H1 (cell line): Measurements from ENCODE around the gene WAC. TPM values are rescaled to one million over a fixed set of nuclear protein-coding genes. Genes with fewer than 3 reads are reported as not detected.

Experiments
- CTCF ChIA-PET: fragments of 300-600 bp; sonication (Branson Sonifier 250); formaldehyde crosslinking; loops from one replicate; lab custom pipeline; 2021; ENCODE audit not compliant: partially characterized antibody; lab: Charles Lee
- POLR2A ChIA-PET: fragments of 300-600 bp; sonication (Branson Sonifier 250); formaldehyde crosslinking; loops from one replicate; lab custom pipeline; 2021; ENCODE audit warnings: inconsistent platforms; ENCODE audit not compliant: partially characterized antibody; lab: Charles Lee
- DNase-seq, 2 experiments: peaks; one replicate each; pipeline versions ENCODE4 v3.0.0 to v3.0.0-alpha.2; 2010 to 2022; ENCODE audit warnings: low spot score in 2 of 2, low read depth in 1 of 2, mixed read lengths in 1 of 2
- FAIRE-seq: peaks from 2 replicates; lab custom pipeline; 2011; peaks lifted over from hg19 to GRCh38; lab: Jason Lieb, UNC
- H2AFZ ChIP-seq: 2 replicates; pipeline ENCODE4 v1.8.1; 2012; ENCODE audit warnings: low read length, inconsistent platforms
- H2AK5ac ChIP-seq: 2 replicates; pipeline ENCODE4 v1.6.1; 2013; ENCODE audit warnings: low read depth, low read length
- H2BK120ac ChIP-seq: replicated peaks from 2 replicates; pipeline ENCODE3; 2013; ENCODE audit warnings: low read depth, low read length, inconsistent platforms
- H2BK12ac ChIP-seq: 2 replicates; pipeline ENCODE4 v1.6.1; 2013; ENCODE audit warnings: low read depth, low read length
- H2BK15ac ChIP-seq: 2 replicates; pipeline ENCODE4 v1.6.1; 2013; ENCODE audit warnings: low read length
- H2BK20ac ChIP-seq: 2 replicates; pipeline ENCODE4 v1.6.1; 2013; ENCODE audit warnings: low read length
- H2BK5ac ChIP-seq: 2 replicates; pipeline ENCODE4 v1.6.1; 2013; ENCODE audit warnings: low read depth, low read length
- H3K14ac ChIP-seq: 2 replicates; pipeline ENCODE4 v1.6.1; 2013; ENCODE audit warnings: inconsistent platforms; ENCODE audit not compliant: insufficient read length
- H3K18ac ChIP-seq: 2 replicates; pipeline ENCODE4 v1.6.1; 2013; ENCODE audit warnings: low read length; ENCODE audit errors: extremely low read depth
- H3K23ac ChIP-seq: 2 replicates; pipeline ENCODE4 v1.6.1; 2013; ENCODE audit warnings: inconsistent platforms; ENCODE audit not compliant: insufficient read length
- H3K23me2 ChIP-seq: 2 replicates; pipeline ENCODE4 v1.6.1; 2013; ENCODE audit warnings: low read depth, low read length
- H3K27ac ChIP-seq: 2 replicates; pipeline ENCODE4 v1.6.1; 2011; ENCODE audit warnings: low read depth, low read length, inconsistent platforms
- H3K27me3 ChIP-seq, 4 experiments: replicated peaks in 1 of 4; 1 replicate in 1 of 4; 2 replicates in 3 of 4; pipeline versions ENCODE4 v1.6.1 to v1.8.1; 2011 to 2013; ENCODE audit warnings: low read length in 3 of 4, mild to moderate bottlenecking in 3 of 4, inconsistent platforms in 2 of 4, mixed read lengths in 2 of 4, moderate library complexity in 1 of 4; ENCODE audit not compliant: control insufficient read depth in 3 of 4, insufficient read depth in 3 of 4; ENCODE audit errors: extremely low read depth in 1 of 4
- H3K36me3 ChIP-seq, 4 experiments: 2 replicates each; pipeline versions ENCODE4 v1.6.1 to v1.8.1; 2011 to 2013; ENCODE audit warnings: mild to moderate bottlenecking in 4 of 4, low read length in 3 of 4, moderate library complexity in 2 of 4, control low read depth in 1 of 4, inconsistent platforms in 1 of 4; ENCODE audit not compliant: insufficient read depth in 4 of 4, control insufficient read depth in 2 of 4
- H3K4ac ChIP-seq: replicated peaks from 2 replicates; pipeline ENCODE3; 2013; ENCODE audit warnings: low read length, low read depth, mixed read lengths, inconsistent platforms; ENCODE audit not compliant: insufficient read length
- H3K4me1 ChIP-seq, 4 experiments: replicated peaks in 1 of 4; 1 replicate in 1 of 4; 2 replicates in 3 of 4; pipeline versions ENCODE4 v1.6.1 to v1.8.1; 2011 to 2013; ENCODE audit warnings: low read length in 3 of 4, inconsistent platforms in 2 of 4, mixed read lengths in 1 of 4; ENCODE audit not compliant: insufficient read depth in 4 of 4, control insufficient read depth in 3 of 4
- H3K4me2 ChIP-seq, 2 experiments: 2 replicates each; pipeline versions ENCODE4 v1.6.1 to v1.8.1; 2011 to 2013; ENCODE audit warnings: low read depth in 2 of 2, low read length in 2 of 2, control low read depth in 1 of 2, inconsistent platforms in 1 of 2, mild to moderate bottlenecking in 1 of 2; ENCODE audit not compliant: insufficient read depth in 1 of 2
- H3K4me3 ChIP-seq, 4 experiments: fragments of 200-600, 300-600 bp in 1 of 4; sonication (generic), shearing (Covaris generic), sonication (Bioruptor Twin) in 1 of 4; 2 replicates each; pipeline versions ENCODE4 v1.5.1 to v1.8.1; 2011 to 2016; ENCODE audit warnings: low read length in 4 of 4, low read depth in 3 of 4, control low read depth in 2 of 4, inconsistent platforms in 2 of 4, mild to moderate bottlenecking in 2 of 4, mixed read lengths in 1 of 4, moderate library complexity in 1 of 4; ENCODE audit not compliant: insufficient read depth in 2 of 4; ENCODE audit errors: extremely low read depth in 1 of 4
- H3K56ac ChIP-seq: replicated peaks from 2 replicates; pipeline ENCODE3; 2013; ENCODE audit warnings: low read depth, mild to moderate bottlenecking, mixed read lengths, low read length, inconsistent platforms; ENCODE audit not compliant: insufficient read length
- H3K79me1 ChIP-seq: 2 replicates; pipeline ENCODE4 v1.6.1; 2013; ENCODE audit warnings: low read depth, low read length, control low read depth
- H3K79me2 ChIP-seq, 2 experiments: 2 replicates each; pipeline versions ENCODE4 v1.6.1 to v1.8.1; 2012 to 2013; ENCODE audit warnings: low read length in 2 of 2, mild to moderate bottlenecking in 2 of 2, inconsistent platforms in 1 of 2; ENCODE audit not compliant: insufficient read depth in 2 of 2, control insufficient read depth in 1 of 2
- H3K9ac ChIP-seq, 4 experiments: replicated peaks in 1 of 4; 1 replicate in 1 of 4; 2 replicates in 3 of 4; pipeline versions ENCODE4 v1.6.1 to v1.8.1; 2011 to 2013; ENCODE audit warnings: low read depth in 3 of 4, low read length in 3 of 4, control low read depth in 2 of 4, mild to moderate bottlenecking in 2 of 4, moderate library complexity in 2 of 4, inconsistent platforms in 1 of 4; ENCODE audit errors: extremely low read depth in 1 of 4
- H3K9me3 ChIP-seq, 2 experiments: 2 replicates each; pipeline versions ENCODE4 v1.6.1 to v1.8.1; 2012 to 2013; ENCODE audit warnings: mild to moderate bottlenecking in 2 of 2, moderate library complexity in 2 of 2, control low read depth in 1 of 2, inconsistent platforms in 1 of 2, low read depth in 1 of 2, low read length in 1 of 2, mixed read lengths in 1 of 2; ENCODE audit not compliant: insufficient read depth in 2 of 2
- H4K20me1 ChIP-seq, 2 experiments: replicated peaks in 1 of 2; 2 replicates each; pipeline versions ENCODE3 to v1.8.1; 2011 to 2013; ENCODE audit warnings: inconsistent platforms in 2 of 2, low read length in 2 of 2, mild to moderate bottlenecking in 1 of 2; ENCODE audit not compliant: insufficient read depth in 2 of 2, control insufficient read depth in 1 of 2
- H4K5ac ChIP-seq: 2 replicates; pipeline ENCODE4 v1.6.1; 2013; ENCODE audit warnings: low read length, low read depth, mixed read lengths, inconsistent platforms; ENCODE audit not compliant: insufficient read length
- H4K8ac ChIP-seq: 2 replicates; pipeline ENCODE4 v1.8.0; 2013; ENCODE audit warnings: mild to moderate bottlenecking, moderate library complexity, low read length, inconsistent platforms; ENCODE audit not compliant: insufficient read depth; ENCODE audit errors: extremely low read depth
- H4K91ac ChIP-seq: replicated peaks from 2 replicates; pipeline ENCODE3; 2013; ENCODE audit warnings: low read length, mixed read lengths, inconsistent platforms; ENCODE audit not compliant: insufficient read length
- BRCA1 ChIP-seq: IDR thresholded peaks from 2 replicates; pipeline ENCODE4 v1.6.1; 2012; ENCODE audit warnings: low read depth, low read length, improper control_type of control experiment
- CBX5 ChIP-seq: fragments of 300-800, 300-1000 bp; sonication (generic); IDR thresholded peaks from 2 replicates; pipeline ENCODE4 v1.7.1; 2016; ENCODE audit warnings: antibody characterized with exemption, low read length, low read depth
- CHD1 ChIP-seq: IDR thresholded peaks from 2 replicates; pipeline ENCODE4 v1.6.1; 2012; ENCODE audit warnings: low read depth, low read length, improper control_type of control experiment
- NANOG ChIP-seq: IDR thresholded peaks from 2 replicates; pipeline ENCODE4 v1.6.1; 2011; ENCODE audit warnings: low read length, low read depth, mild to moderate bottlenecking, inconsistent platforms; ENCODE audit not compliant: insufficient read depth, poor library complexity, severe bottlenecking
- NRF1 ChIP-seq: IDR thresholded peaks from 2 replicates; pipeline ENCODE4 v1.6.1; 2011; ENCODE audit warnings: mild to moderate bottlenecking, low read depth, low read length, improper control_type of control experiment
- PHF8 ChIP-seq: fragments of 200-600 bp; sonication (generic); conservative IDR thresholded peaks from 2 replicates; pipeline ENCODE4 v1.7.1; 2012; ENCODE audit warnings: low read depth, mild to moderate bottlenecking, inconsistent platforms, low read length, moderate library complexity
- POLR2AphosphoS5 ChIP-seq: IDR thresholded peaks from 2 replicates; pipeline ENCODE4 v1.6.1; 2011; ENCODE audit warnings: low read depth, low read length
- SIN3A ChIP-seq, 2 experiments: IDR thresholded peaks in 1 of 2; conservative IDR thresholded peaks in 1 of 2; 2 replicates each; pipeline ENCODE4 v1.6.1; 2011 to 2012; ENCODE audit warnings: low read length in 2 of 2, improper control_type of control experiment in 1 of 2, low read depth in 1 of 2, mild to moderate bottlenecking in 1 of 2
- SP1 ChIP-seq: IDR thresholded peaks from 2 replicates; pipeline ENCODE4 v1.6.1; 2011; ENCODE audit warnings: low read depth, low read length
- TAF7 ChIP-seq: optimal IDR thresholded peaks from 2 replicates; pipeline ENCODE3; 2011; ENCODE audit warnings: low read depth, mild to moderate bottlenecking, inconsistent platforms, low read length, moderate library complexity, borderline replicate concordance
- WGBS, 2 experiments: shearing (Covaris generic) in 1 of 2; methylation state at CpG; one replicate each; pipeline versions ENCODE4 v1.1.6 to v1.1.7; 2013 to 2015; ENCODE audit warnings: low lambda C conversion rate in 2 of 2, mixed read lengths in 2 of 2, inconsistent platforms in 1 of 2, low coverage in 1 of 2, missing lambda C conversion rate in 1 of 2; ENCODE audit not compliant: insufficient replicate concordance in 2 of 2, insufficient coverage in 1 of 2, insufficient read length in 1 of 2; ENCODE audit errors: extremely low coverage in 1 of 2, missing lambda C conversion rate in 1 of 2; 5-methylcytosine and 5-hydroxymethylcytosine counted together
- polyA plus RNA-seq, 7 experiments: library from polyadenylated mRNA; depleted of rRNA in 3 of 7; stranded (reverse) in 5 of 7; unstranded in 2 of 7; fragments of >200 nt in 5 of 7; fragments of 200-250 nt in 2 of 7; gene quantifications; 1 replicate in 5 of 7; 2 replicates in 1 of 7; 4 replicates in 1 of 7; pipeline versions ENCODE4 v1.2.1 to v1.2.3, GENCODE V29; 2011 to 2013; ENCODE audit warnings: missing spikeins in 2 of 7, mixed read lengths in 2 of 7
- total RNA-seq: library from RNA; stranded (reverse); fragmentation: NEBNext Ultra II Directional; extraction: Animal tissue kit (Norgen Biotek cat#: 25700); gene quantifications from 2 replicates; pipeline ENCODE4 v1.2.1, GENCODE V29; 2021
- TF ChIP-seq, protein P1 (sequence below): IDR thresholded peaks from 2 replicates; pipeline ENCODE4 v1.6.1; 2011; ENCODE audit warnings: low read length, improper control_type of control experiment
- TF ChIP-seq, protein P2 (sequence below): IDR thresholded peaks from 2 replicates; pipeline ENCODE4 v1.6.1; 2012; ENCODE audit warnings: inconsistent platforms

Gene WAC
- total and polyA plus RNA-seq, 2 of the 8 experiments (the other 6 are each of a cell fraction or from before 2014, with no cell fraction given) = 72.9 to 128 TPM

DNA sequence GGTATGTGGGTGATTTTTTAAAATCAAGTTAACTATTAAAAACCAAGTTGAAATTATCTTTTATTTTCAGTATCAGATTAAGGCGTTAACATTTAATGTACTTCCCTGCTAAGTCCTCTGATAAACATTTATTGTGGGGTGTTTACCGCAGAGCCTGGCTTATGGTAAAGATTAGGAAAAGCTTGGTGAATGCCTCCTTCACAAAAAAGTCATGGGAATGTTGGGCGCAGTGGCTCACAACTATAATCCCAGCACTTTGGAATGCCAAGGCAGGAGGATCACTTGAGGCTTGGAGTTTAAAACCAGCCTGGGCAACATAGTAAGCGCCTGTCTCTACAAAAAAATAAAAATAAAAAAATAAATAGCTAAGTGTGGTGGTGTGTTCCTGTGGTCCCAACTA is 53.3 kb downstream of the WAC start:
- Histone ChIP-seq H4K5ac (no peak overlapping the region), H3K9ac (no peak overlapping the region), H2BK120ac (no peak overlapping the region), H3K23ac (no peak overlapping the region), H3K4me2 (no peak overlapping the region), H3K56ac (no peak overlapping the region), H3K4me1 (peaks cover 0 to 5% (median 0%) of the 10 kb centered on the region in 4 experiments; a peak in 3 of 7 replicates), H3K27ac (no peak overlapping the region), H3K18ac (no peak overlapping the region), H4K20me1 (peaks cover 8 to 22% of the 10 kb centered on the region in 2 experiments), H4K8ac (no peak overlapping the region), H2BK12ac (no peak overlapping the region), H2BK5ac (no peak overlapping the region), H3K36me3 (peaks cover 10 to 64% (median 36%) of the 10 kb centered on the region in 4 experiments), H3K79me1 (0 out of 2 replicates have a peak, but pooled peaks cover 7% of the 10 kb centered on the region), H3K4ac (no peak overlapping the region), H3K14ac (no peak overlapping the region), H3K9me3 (no peaks in the 10 kb centered on the region), H4K91ac (no peak overlapping the region), H2BK20ac (no peak overlapping the region), H2BK15ac (no peak overlapping the region), H2AFZ (no peak overlapping the region), H3K4me3 (no peak overlapping the region), H2AK5ac (no peak overlapping the region), H3K23me2 (no peaks in the 10 kb centered on the region), H3K79me2 (peaks cover 0 to 98% of the 10 kb centered on the region in 2 experiments; a peak in 3 of 4 replicates), H3K27me3 (no peaks in the 10 kb centered on the region)
- DNase-seq (no peak), FAIRE-seq (no peak)
- ChIA-PET CTCF (interaction anchor here (0.7 to 1.1 kb wide), 2 partner anchors 15 to 86 kb away, joined by 3 read pairs; no protein-coding TSS in a partner anchor), POLR2A (interaction anchor here (1.1 to 1.8 kb wide), 6 partner anchors 9 to 48 kb away, joined by 3 to 5 read pairs (median 4); no protein-coding TSS in a partner anchor)
- WGBS, 2 experiments = 90% methylated on average over 4 of the region's 4 CpGs; no CpG with 5 or more reads in 1 of the 2 experiments
- no peak for TF ChIP-seq BRCA1
- no peak for TF ChIP-seq NRF1
- no peak for TF ChIP-seq PHF8
- no peak for TF ChIP-seq CBX5
- TF ChIP-seq, protein P1, sequence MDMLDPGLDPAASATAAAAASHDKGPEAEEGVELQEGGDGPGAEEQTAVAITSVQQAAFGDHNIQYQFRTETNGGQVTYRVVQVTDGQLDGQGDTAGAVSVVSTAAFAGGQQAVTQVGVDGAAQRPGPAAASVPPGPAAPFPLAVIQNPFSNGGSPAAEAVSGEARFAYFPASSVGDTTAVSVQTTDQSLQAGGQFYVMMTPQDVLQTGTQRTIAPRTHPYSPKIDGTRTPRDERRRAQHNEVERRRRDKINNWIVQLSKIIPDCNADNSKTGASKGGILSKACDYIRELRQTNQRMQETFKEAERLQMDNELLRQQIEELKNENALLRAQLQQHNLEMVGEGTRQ = no peak
- TF ChIP-seq TAF7 = no peak
- no peak for TF ChIP-seq SP1
- no peak for TF ChIP-seq POLR2AphosphoS5
- no peak for TF ChIP-seq CHD1
- no peak for TF ChIP-seq NANOG
- TF ChIP-seq, protein P2, sequence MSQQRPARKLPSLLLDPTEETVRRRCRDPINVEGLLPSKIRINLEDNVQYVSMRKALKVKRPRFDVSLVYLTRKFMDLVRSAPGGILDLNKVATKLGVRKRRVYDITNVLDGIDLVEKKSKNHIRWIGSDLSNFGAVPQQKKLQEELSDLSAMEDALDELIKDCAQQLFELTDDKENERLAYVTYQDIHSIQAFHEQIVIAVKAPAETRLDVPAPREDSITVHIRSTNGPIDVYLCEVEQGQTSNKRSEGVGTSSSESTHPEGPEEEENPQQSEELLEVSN = no peak
- TF ChIP-seq SIN3A (conservative IDR thresholded peaks at IDR 0.05 in 1 of 2, IDR thresholded peaks at IDR 0.05 in 1 of 2; ENCODE audit: low read depth in 1 of 2, low read length in 2 of 2) = no peak
